HCT116 (cell line): Measurements from ENCODE around the gene CARS1. TPM values are rescaled to one million over a fixed set of nuclear protein-coding genes. Genes with fewer than 3 reads are reported as not detected.

Source experiments
- ATAC-seq: fragments of 200-7000 bp; cut with Tn5 transposase; 2 replicates; pipeline ENCODE4 v1.9.1; 2020; ENCODE audit warnings: mild to moderate bottlenecking, moderate library complexity
- BruUV-seq: library from RNA; stranded (reverse); fragments of 400-500 nt; replicated peaks from 2 replicates; lab custom pipeline; 2021; lab: Mats Ljungman, UMichigan
- CTCF ChIA-PET: fragments of 300-600 bp; sonication (Branson Sonifier 250); formaldehyde crosslinking; loops from one replicate; lab custom pipeline; 2021; ENCODE audit warnings: antibody characterized with exemption; lab: Charles Lee
- POLR2A ChIA-PET: fragments of 300-600, 350-600 bp; sonication (Branson Sonifier 250); formaldehyde crosslinking; loops from one replicate; lab custom pipeline; 2021; ENCODE audit warnings: antibody characterized with exemption; lab: Charles Lee
- RAD21 ChIA-PET, 2 experiments: fragments of 300-600 bp; sonication (Branson Sonifier 250); formaldehyde crosslinking; loops; one replicate each; lab custom pipeline; 2023; ENCODE audit warnings: low total read pairs in 2 of 2; ENCODE audit not compliant: uncharacterized antibody in 2 of 2, unreplicated experiment in 2 of 2, low non-redundant PET in 1 of 2; lab: Charles Lee
- DNase-seq: peaks from one replicate; pipeline ENCODE4 v3.0.0-alpha.2; 2010; ENCODE audit warnings: low read depth, low spot score
- H2AFZ ChIP-seq: fragments of 200-600 bp; shearing (Covaris generic), sonication (generic); 2 replicates; pipeline ENCODE4 v1.6.1; 2017; ENCODE audit warnings: low read depth, mixed run types, mixed read lengths, antibody characterized with exemption, low read length; ENCODE audit not compliant: poor library complexity, severe bottlenecking
- H3K27ac ChIP-seq: 2 replicates; pipeline ENCODE4 v1.5.1; 2012; ENCODE audit warnings: low read depth, low read length
- H3K27me3 ChIP-seq: fragments of 200-600 bp; sonication (generic); 2 replicates; pipeline ENCODE4 v1.6.1; 2016; ENCODE audit warnings: mixed run types, low read length, mixed read lengths; ENCODE audit not compliant: insufficient read depth
- H3K36me3 ChIP-seq, 2 experiments: fragments of 200-500 bp in 1 of 2; fragments of 200-600 bp in 1 of 2; sonication (Bioruptor generic) in 1 of 2; sonication (generic) in 1 of 2; 2 replicates each; pipeline versions ENCODE4 v1.5.1 to v1.6.1; 2014 to 2016; ENCODE audit warnings: low read length in 2 of 2, inconsistent platforms in 1 of 2, mixed read lengths in 1 of 2, mixed run types in 1 of 2; ENCODE audit not compliant: insufficient read depth in 2 of 2, control insufficient read depth in 1 of 2
- H3K4me1 ChIP-seq, 2 experiments: fragments of 200-600 bp in 1 of 2; sonication (generic) in 1 of 2; 2 replicates each; pipeline versions ENCODE4 v1.5.1 to v1.6.1; 2012 to 2017; ENCODE audit warnings: low read length in 2 of 2, inconsistent platforms in 1 of 2, mild to moderate bottlenecking in 1 of 2, mixed read lengths in 1 of 2, mixed run types in 1 of 2, moderate library complexity in 1 of 2; ENCODE audit not compliant: insufficient read depth in 2 of 2, control insufficient read depth in 1 of 2
- H3K4me2 ChIP-seq: fragments of 200-600 bp; sonication (generic); 2 replicates; pipeline ENCODE4 v1.6.1; 2017; ENCODE audit warnings: mixed run types, low read length, mixed read lengths
- H3K4me3 ChIP-seq, 2 experiments: fragments of 200-600 bp in 1 of 2; sonication (generic) in 1 of 2; replicated peaks in 1 of 2; 2 replicates each; pipeline ENCODE4 v1.5.1; 2011 to 2016; ENCODE audit warnings: low read length in 2 of 2, control low read depth in 1 of 2, low read depth in 1 of 2, mild to moderate bottlenecking in 1 of 2, mixed read lengths in 1 of 2, mixed run types in 1 of 2
- H3K79me2 ChIP-seq: fragments of 200-600 bp; sonication (generic); 2 replicates; pipeline ENCODE4 v1.6.1; 2017; ENCODE audit warnings: mild to moderate bottlenecking, mixed run types, low read length, moderate library complexity, mixed read lengths; ENCODE audit not compliant: insufficient read depth
- H3K9ac ChIP-seq: fragments of 200-600 bp; sonication (generic); 2 replicates; pipeline ENCODE4 v1.6.1; 2016; ENCODE audit warnings: low read length, mixed read lengths
- H3K9me2 ChIP-seq: fragments of 200-600 bp; sonication (generic), shearing (Covaris generic); 2 replicates; pipeline ENCODE4 v1.6.1; 2017; ENCODE audit warnings: mixed run types, mild to moderate bottlenecking, moderate library complexity; ENCODE audit not compliant: insufficient read depth
- H3K9me3 ChIP-seq, 2 experiments: fragments of 200-500 bp in 1 of 2; fragments of 200-600 bp in 1 of 2; sonication (Bioruptor generic) in 1 of 2; sonication (generic) in 1 of 2; 2 replicates each; pipeline ENCODE4 v1.6.1; 2014 to 2017; ENCODE audit warnings: low read length in 2 of 2, mixed read lengths in 2 of 2, inconsistent platforms in 1 of 2, low read depth in 1 of 2, mild to moderate bottlenecking in 1 of 2, mixed run types in 1 of 2, moderate library complexity in 1 of 2; ENCODE audit not compliant: control insufficient read depth in 1 of 2, insufficient read depth in 1 of 2
- H4K20me1 ChIP-seq: fragments of 200-600 bp; sonication (generic), shearing (Covaris generic); 2 replicates; pipeline ENCODE4 v1.6.1; 2017; ENCODE audit warnings: mixed run types, mild to moderate bottlenecking, moderate library complexity; ENCODE audit not compliant: insufficient read depth
- CBX3 ChIP-seq: IDR thresholded peaks from 2 replicates; pipeline ENCODE4 v1.6.1; 2012; ENCODE audit warnings: low read depth
- CEBPB ChIP-seq: IDR thresholded peaks from 2 replicates; pipeline ENCODE4 v1.6.1; 2012; ENCODE audit warnings: low read depth
- CTCF ChIP-seq, 3 experiments: fragments of 200-600 bp in 1 of 3; sonication (generic) in 1 of 3; IDR thresholded peaks in 2 of 3; conservative IDR thresholded peaks in 1 of 3; 2 replicates each; pipeline ENCODE4 v1.5.1; 2012 to 2017; ENCODE audit warnings: low read depth in 2 of 3, low read length in 2 of 3, antibody characterized with exemption in 1 of 3, borderline replicate concordance in 1 of 3, control low read depth in 1 of 3, mild to moderate bottlenecking in 1 of 3, mixed read lengths in 1 of 3, mixed run types in 1 of 3, moderate library complexity in 1 of 3; ENCODE audit not compliant: insufficient read depth in 1 of 3
- EGR1 ChIP-seq: IDR thresholded peaks from 2 replicates; pipeline ENCODE4 v1.6.1; 2012; ENCODE audit warnings: low read depth
- EZH2 ChIP-seq: fragments of 200-600 bp; sonication (generic); IDR thresholded peaks from 2 replicates; pipeline ENCODE4 v1.6.1; 2017; ENCODE audit warnings: antibody characterized with exemption, mixed run types
- EZH2phosphoT487 ChIP-seq: fragments of 200-600 bp; IDR thresholded peaks from 2 replicates; pipeline ENCODE4 v1.6.1; 2018; ENCODE audit warnings: antibody characterized with exemption, borderline replicate concordance
- JUND ChIP-seq: IDR thresholded peaks from 2 replicates; pipeline ENCODE4 v1.6.1; 2012
- MAX ChIP-seq: IDR thresholded peaks from 2 replicates; pipeline ENCODE4 v1.6.1; 2012
- POLR2A ChIP-seq: IDR thresholded peaks from 2 replicates; pipeline ENCODE4 v1.7.0; 2011; ENCODE audit warnings: borderline replicate concordance; ENCODE audit not compliant: insufficient read depth, insufficient read length; ENCODE audit errors: extremely low read depth
- POLR2AphosphoS5 ChIP-seq: IDR thresholded peaks from 2 replicates; pipeline ENCODE4 v1.6.1; 2011; ENCODE audit warnings: mild to moderate bottlenecking, low read depth, low read length, moderate library complexity
- RAD21 ChIP-seq: IDR thresholded peaks from 2 replicates; pipeline ENCODE4 v1.6.1; 2012; ENCODE audit warnings: low read depth, mild to moderate bottlenecking
- REST ChIP-seq: IDR thresholded peaks from 2 replicates; pipeline ENCODE4 v1.6.1; 2012; ENCODE audit warnings: low read depth
- SIN3A ChIP-seq: IDR thresholded peaks from 2 replicates; pipeline ENCODE4 v1.6.1; 2012; ENCODE audit warnings: low read depth
- SRF ChIP-seq: IDR thresholded peaks from 2 replicates; pipeline ENCODE4 v1.6.1; 2012; ENCODE audit warnings: low read depth
- TCF7L2 ChIP-seq: IDR thresholded peaks from 2 replicates; pipeline ENCODE4 v1.7.0; 2011; ENCODE audit warnings: borderline replicate concordance, inconsistent platforms; ENCODE audit not compliant: insufficient read depth, insufficient read length; ENCODE audit errors: extremely low read depth
- ZBTB33 ChIP-seq: IDR thresholded peaks from 2 replicates; pipeline ENCODE4 v1.6.1; 2011; ENCODE audit warnings: mild to moderate bottlenecking, low read length, moderate library complexity; ENCODE audit not compliant: insufficient replicate concordance; ENCODE audit errors: extremely low read depth
- ZFX ChIP-seq: fragments of 450-650 bp; IDR thresholded peaks from 2 replicates; pipeline ENCODE4 v1.6.1; 2017
- ZNF274 ChIP-seq: fragments of 200-500 bp; sonication (Bioruptor generic); IDR thresholded peaks from 2 replicates; pipeline ENCODE4 v1.6.1; 2014; ENCODE audit warnings: mild to moderate bottlenecking, low read depth, low read length, inconsistent platforms
- intact Hi-C: fragments of 100-400 bp; cut with micrococcal nuclease; formaldehyde crosslinking; loops from 2 replicates; pipeline ENCODE4 v1.10.0; 2022
- total RNA-seq: library from RNA; stranded (reverse); gene quantifications from one replicate; pipeline ENCODE4 v1.2.1, GENCODE V29; 2021; ENCODE audit not compliant: unreplicated experiment

Gene CARS1
- total RNA-seq, 1 experiment from 2014 or later, result 124 TPM

- Histone ChIP-seq H2AFZ (no peak overlapping the region), H3K36me3 (peaks cover 24 to 27% of the 10 kb centered on the region in 2 experiments), H3K79me2 (peaks cover 100% of the 10 kb centered on the region), H3K9me3 (no peaks in the 10 kb centered on the region), H3K27ac (no peak overlapping the region), H3K4me2 (no peak overlapping the region), H3K9me2 (no peaks in the 10 kb centered on the region), H3K27me3 (no peaks in the 10 kb centered on the region), H3K4me1 (no peaks in the 10 kb centered on the region)
- no peak for ATAC-seq
- ChIA-PET POLR2A (interaction anchor here (1.2 kb wide), 1 partner anchor 8 kb away, joined by 4 read pairs; no protein-coding TSS in a partner anchor), CTCF (no interaction called here)
- intact Hi-C loops, result no loop called here
- TF ChIP-seq POLR2AphosphoS5, result no peak
- TF ChIP-seq SIN3A, result no peak
- no peak for TF ChIP-seq REST
- TF ChIP-seq CEBPB, result no peak
- no peak for TF ChIP-seq EGR1
- no peak for TF ChIP-seq SRF
- TF ChIP-seq JUND, result no peak
- no peak for TF ChIP-seq ZBTB33
- TF ChIP-seq POLR2A, result no peak
- TF ChIP-seq CBX3, result no peak
- TF ChIP-seq TCF7L2, result no peak
- no peak for TF ChIP-seq EZH2phosphoT487
- TF ChIP-seq CTCF (IDR thresholded peaks at IDR 0.05 in 2 of 3, conservative IDR thresholded peaks at IDR 0.05 in 1 of 3; ENCODE audit: borderline replicate concordance in 1 of 3, insufficient read depth in 1 of 3, low read depth in 2 of 3, low read length in 2 of 3), result no peak
- TF ChIP-seq ZNF274, result no peak
- TF ChIP-seq MAX, result no peak
- no peak for TF ChIP-seq EZH2
- TF ChIP-seq ZFX, result no peak
- TF ChIP-seq RAD21, result no peak
- TF ChIP-seq, all 23 proteins: peak for 0
- H4K20me1 ChIP-seq, result peaks cover 23% of the 10 kb centered on the region; the same call in 1 of the 2 replicates
- DNase-seq, result no peak
- no TSS peak for BruUV-seq
- RAD21 ChIA-PET, result no interaction called here
- H3K4me3 ChIP-seq, result no peak overlapping the region
- H3K9ac ChIP-seq, result no peak overlapping the region
These were observed 76.1 kb downstream of the CARS1 start for GRCh38 chr11:2981130-2981529.
